Kasumi-1 (cell line): ENCODE measurements around the gene CDK14.
A peak's percentile ranks its signal among the peaks of the same experiment; 100 is the strongest.
"Not testable (repeated sequence)": the region's sequence is repeated elsewhere in the genome, so short reads cannot be mapped to it uniquely, and the experiment has no call there.

Experiments
- DNase-seq, 2 experiments: peaks; one replicate each; lab custom pipeline; 2025; lab: John Stamatoyannopoulos, UW

CDK14 gene

DNA sequence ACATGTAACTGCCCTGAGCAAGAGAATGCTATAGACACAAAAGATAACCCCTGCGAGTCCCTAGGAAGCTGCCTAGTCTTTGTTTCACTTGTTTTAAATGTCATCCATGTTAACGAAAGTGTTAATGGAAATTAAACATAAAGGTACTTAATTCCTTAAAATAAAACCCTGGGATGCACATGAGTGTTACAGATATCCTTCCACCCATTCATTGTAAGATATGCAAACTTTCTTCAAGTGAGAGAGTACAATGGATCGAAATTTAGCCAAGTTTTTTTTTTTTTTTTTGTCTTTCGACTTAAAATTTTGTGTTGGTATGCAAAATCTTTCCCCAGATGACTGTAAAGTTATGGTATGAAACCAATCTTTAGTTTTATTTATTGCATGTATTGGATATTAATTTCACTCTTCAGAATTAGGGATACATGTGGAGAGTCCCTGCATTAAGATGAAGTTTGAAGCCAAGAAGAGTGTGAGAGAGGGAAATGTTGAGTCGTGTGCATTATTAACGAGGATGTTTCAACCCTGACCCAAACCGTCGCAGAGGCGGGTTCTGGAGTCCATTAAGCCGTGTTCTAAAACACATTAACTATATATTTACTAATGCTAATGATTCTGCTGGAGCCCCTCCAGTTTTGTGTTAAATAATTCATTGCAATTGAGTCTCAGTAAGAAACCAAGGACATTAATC is 1.6 kb downstream of the CDK14 start:
- no peak for DNase-seq

DNA sequence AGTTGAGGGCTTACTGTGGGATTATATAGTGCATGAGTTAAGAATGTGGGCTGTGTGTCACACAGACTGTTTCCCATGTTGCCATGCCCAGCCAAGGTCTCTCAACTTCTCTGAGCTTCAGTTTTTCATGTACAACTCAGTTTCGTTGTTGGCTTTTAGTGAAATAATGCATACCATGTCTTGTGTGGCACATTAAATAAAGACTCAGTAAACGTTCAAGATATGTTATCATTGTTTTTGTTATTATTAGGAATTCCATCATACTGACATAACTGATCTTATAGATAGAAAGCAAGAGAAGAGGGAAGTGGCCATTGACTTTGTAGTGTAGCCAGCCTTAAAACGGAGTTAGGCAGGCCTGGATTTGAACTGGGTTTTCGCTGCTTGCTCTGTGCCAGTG is 2.9 kb downstream of the CDK14 start:
- DNase-seq, result no peak

DNA sequence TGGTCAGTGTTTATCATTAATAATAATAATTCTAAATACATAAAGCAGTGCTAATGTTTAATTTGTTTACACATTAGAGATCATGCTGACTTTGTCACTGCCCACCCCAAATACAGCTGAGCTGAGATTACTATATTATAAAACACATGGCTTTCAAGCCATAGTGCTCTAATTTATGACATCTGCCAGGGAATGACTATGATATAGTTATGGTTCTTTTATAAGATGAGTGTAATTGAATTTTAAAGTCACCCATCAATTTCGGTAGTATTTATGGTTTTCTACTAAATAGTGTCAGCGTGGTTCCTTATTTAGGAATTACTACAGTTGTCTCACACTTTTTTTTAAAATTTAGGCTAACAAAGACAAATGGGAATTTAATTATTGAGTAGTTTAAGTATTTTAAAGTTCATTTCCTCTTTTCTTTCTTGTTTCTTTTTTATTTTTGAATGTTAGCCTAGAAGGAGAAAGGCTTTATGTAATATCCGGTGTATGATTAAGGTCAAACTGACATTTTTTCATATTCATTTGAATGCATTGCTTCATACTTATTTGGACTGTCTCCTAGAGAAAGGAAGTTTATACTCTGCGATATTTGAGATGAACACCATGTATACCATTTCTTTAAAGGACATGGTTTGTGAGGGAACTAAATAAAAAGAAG is 3.9 kb downstream of the CDK14 start:
- DNase-seq, result peak; percentile 41 to 57

DNA sequence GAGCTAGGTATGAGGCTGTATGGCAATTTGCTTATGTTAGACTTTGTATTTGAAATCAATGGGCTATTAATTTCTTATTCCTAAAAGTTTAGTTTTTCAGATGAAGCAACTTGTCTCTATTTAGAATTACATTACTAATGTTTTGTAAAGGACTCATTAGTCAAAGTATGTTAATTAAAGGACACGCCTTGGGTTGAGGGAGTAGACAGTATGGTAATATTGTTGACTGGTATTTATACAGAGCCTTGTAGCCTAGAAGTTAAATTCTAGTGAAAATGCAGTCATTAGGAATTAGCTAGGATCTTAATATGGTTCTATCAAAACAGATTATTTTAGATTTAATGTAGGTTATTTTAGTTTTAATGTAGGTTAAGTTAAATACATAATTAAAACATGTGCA is 6.2 kb downstream of the CDK14 start:
- no peak for DNase-seq

DNA sequence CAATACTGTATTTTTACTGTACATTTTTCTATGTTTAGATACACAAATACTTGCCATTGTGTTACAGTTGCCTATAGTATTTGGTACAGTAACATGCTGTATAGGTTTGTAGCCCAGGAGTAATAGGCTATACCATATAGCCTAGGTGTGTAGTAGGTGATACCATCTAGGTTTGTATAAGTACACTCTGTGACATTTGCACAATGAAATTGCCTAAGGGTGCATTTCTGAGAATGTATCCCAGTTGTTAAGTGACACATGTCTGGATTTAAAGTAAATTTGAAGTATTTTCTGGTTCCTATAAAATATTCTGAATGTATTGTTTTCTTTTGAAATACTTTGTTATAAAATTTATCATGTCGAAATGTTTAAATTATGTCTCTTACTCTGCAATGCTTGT is 7.2 kb downstream of the CDK14 start:
- no peak for DNase-seq

DNA sequence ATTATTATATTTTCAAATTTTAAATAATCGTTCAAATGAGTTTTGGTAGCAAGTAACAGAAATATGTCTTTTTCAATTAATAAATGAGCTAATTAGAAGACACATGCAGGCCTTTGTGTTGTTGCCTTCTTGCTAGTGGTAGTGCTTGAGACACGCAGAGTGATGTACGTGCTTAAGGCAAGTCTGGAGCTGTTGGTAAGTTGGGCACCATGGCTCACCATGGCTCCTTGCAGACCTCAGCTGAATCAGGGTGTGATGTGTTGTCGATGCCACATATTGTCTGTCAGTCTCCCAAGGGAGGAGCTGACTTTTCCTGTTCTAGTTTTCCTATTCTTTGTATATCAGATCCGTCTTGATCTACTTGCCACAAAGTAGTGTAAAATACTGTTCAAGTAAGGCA is 8.3 kb downstream of the CDK14 start:
- DNase-seq, result no peak

DNA sequence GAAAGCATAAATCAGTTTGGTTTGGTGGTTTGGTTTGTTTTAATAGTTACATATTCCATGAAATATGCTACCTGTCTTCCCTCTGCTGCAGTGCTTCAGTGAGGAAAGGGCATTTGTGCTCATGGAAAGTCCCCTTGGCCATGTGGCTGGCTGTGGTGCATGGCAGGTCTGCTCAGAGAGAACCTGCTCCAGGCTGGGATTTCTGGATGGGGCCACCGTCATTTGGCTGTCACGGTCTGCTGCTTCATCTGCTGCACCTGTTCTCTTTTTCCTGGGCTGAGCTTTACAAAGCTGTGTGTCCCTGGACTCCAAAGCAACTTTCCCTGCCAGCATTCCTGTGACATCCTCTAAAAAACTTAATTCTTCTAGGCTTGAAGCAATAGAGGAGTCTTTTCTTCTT is 8.9 kb downstream of the CDK14 start:
- DNase-seq, result no peak

DNA sequence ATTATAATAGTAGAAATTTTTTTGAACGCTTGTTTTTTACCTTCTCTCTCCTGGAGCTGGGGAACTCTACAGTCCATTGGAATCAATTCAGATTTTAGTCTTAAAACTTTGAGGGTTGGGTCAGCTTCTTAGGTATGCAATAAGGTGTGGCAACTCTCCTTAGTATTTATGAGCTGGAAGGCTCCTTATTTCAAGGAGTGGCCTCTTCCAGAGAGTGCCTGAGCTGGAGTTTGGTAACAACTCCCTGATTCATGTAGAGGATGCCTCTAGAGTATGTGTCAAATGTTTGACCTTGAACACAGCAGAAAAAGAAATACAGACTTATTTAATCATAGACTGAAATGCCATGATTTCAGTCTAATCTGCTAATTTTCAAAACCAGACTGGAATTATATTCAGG is 11.1 kb downstream of the CDK14 start:
- no peak for DNase-seq

DNA sequence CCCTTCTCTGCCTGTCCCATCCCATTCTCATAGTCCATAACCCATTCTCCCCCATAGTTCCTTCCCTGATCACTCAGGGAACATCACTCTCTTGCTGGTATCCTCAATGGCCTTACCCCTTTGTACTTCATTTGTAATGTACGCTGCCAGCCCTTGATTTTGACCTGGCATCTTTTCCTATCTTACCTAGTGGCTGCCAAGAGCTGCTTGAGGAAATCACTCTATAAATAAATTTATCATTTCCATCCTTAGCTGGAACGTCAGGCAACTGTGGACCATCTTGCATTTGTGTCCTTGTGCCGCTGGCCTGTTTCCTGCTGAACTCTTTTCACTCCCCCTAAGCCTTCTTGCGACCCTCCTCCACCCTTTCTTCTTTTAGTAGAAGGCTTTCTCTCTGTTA is 14.0 kb downstream of the CDK14 start:
- DNase-seq, result no peak

DNA sequence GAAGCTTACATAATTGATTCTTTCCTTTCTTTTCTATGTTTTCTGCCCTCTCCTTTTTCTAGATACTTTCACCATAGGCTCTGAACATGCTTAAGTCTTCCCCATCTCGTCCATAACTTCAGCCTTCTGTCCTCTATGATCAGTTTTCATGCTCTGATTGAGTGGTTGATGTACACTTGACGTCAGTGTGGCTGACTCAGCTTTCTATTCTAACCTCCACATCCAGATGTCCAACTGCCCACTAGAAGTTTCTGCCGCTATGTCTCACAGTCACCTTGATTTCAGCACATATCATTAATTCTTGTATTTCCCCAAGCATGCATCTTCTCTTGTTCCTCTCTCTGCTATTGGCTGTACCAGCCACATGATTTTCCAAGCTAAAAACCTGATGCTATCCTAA is 15.0 kb downstream of the CDK14 start:
- no peak for DNase-seq

DNA sequence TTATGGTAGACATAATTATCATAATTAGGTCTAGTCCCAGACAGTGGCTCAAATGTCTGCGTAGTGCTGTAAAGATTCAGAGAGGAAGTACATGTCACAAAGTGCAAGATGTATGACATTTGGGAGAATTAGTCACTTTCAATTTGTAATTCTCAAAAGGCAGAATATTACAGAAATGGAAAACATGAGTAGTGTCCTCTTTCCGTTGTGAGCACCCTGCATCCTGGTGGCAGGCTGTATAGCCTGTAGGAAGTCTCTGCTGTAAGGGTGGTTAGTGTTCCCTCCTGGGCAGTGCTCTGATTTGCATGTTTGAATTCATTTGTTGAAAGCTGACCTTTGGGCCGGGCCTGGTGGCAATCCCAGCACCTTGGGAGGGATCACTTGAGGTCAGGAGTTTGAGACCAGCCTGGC is 17.0 kb downstream of the CDK14 start:
- peak; percentile 54 to 58 for DNase-seq

DNA sequence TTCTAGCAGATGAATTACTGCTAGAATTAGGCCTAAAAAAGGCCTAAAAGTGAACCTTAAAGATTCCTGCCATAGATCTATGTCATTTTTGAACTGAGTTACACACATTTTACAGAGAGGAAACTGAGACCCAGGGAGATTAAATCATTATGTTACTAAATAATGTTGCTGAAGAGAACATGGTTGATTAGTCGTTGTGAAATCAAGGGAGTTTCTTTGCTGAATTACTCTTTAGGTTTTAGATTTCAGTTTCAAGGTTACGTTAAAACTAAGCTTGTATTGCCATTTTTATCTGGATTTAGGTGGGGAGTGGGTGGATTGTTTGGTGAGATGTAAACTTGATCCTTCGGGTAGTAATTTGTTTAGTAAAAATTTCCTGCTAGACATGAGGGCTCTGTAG is 21.3 kb downstream of the CDK14 start:
- DNase-seq, result no peak

DNA sequence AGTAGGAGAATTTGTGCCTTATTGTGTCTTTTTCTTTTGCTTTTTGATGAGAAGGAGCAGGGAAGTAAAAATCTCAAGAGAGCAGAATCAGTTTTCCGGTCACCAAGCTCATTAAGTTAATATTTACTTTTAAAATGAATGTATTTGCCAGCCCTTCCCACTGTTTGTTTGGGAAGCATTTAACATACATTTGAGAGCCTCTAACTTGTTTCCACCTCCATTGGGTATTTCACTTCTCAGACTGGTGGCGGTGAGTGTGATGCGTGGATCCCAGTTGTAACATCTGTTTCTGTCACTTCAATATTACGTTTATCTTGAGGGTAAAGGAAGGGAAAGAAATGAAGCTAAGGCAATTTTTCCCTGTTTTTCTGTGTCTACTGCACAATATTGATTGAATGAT is 22.8 kb downstream of the CDK14 start:
- no peak for DNase-seq

DNA sequence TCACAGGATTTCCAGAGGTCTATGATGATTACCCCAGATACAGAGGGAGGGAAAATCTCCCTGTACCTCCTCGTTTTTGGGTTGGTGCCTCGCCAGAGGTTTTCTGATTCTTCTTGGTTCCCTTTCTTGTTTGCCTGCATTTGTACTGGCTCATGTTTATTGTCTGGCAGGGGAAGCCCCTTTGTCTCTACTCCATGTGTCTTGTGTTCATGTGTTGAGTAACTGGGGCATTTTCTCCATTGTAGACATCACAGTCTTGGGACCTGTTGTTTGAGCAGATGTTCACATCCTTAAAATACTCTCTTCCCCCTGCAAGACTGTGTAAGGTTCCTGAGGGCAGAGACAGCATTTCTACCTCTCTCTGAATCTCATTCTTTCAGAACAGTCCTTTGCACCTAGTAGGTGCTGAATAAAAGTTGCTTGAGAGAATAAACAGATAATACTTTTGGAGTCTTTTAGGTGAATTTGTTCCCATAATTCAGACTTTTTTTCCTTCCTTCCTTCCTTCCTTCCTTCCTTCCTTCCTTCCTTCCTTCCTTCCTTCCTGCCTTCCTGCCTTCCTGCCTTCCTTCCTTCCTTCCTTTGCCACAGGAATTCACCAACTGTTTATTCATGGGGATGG is 25.1 kb downstream of the CDK14 start:
- no peak for DNase-seq

DNA sequence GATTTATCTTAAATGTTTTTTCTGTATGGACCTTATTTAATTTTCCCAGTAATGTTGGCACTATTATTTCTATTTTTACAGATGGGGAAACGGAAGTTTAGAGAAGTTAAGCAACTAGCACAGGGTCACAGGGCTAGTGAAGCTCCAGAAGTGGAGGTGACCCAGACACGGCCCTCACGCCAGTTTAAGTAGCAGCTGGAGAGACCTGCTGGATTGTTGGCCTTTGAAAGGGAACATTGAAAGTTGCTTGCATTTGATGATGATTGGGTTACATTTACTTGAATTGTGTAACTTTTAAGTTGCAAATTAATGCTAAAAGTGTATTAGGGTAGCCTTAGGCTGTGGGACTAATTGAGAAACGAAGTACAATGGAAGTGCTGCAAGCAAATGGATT is 25.6 kb downstream of the CDK14 start:
- DNase-seq, result no peak

DNA sequence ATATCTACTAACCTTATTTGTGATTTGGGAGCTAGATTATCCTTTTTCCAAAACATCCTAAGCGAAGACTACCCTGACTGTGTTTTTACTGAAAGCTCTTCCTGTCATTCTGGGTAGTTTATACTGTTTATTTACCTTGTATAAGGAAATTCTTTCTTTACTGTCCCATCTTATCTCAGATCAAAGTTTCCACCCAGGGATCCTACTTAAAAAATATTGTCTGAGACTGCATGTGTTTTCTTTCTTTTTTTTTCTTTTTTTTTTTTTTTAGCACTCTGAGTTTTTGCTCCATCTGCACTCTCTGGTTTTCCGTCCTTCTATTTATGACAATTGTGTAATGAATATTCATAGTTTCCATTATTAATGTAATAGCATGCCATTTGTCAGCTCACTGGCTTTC is 26.5 kb downstream of the CDK14 start:
- no peak for DNase-seq

DNA sequence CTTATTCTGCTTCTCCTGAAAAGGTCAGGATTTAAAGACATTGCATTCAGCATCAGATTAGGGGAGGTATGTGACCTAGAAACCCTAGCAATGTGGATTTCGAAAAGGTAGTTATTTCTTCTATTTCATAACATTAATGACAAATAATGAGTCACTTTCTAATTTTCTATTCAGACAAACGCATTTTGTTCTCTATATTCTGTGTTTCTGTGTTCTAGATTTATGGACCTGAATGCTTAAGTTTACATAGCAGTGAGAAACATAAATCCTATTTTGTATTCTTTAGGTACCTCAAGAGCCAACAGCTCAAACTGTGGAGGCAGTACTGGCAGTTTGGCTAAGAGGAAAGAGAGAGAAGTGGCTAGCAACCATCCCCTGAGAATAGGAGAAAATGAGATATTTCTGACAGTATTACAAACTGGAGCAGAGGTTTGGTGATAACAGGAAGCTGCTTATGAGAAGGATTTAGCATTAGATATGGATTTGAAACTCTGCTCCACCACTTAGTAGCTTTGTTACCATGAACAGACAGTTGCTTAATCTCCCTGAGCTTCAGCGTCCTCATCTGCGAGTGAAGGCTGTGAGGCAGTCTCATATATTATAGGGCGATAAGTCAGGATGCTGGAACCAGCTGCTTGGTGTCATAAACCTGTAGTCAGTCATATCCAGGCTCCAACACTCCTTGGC is 28.2 kb downstream of the CDK14 start:
- DNase-seq, result no peak

DNA sequence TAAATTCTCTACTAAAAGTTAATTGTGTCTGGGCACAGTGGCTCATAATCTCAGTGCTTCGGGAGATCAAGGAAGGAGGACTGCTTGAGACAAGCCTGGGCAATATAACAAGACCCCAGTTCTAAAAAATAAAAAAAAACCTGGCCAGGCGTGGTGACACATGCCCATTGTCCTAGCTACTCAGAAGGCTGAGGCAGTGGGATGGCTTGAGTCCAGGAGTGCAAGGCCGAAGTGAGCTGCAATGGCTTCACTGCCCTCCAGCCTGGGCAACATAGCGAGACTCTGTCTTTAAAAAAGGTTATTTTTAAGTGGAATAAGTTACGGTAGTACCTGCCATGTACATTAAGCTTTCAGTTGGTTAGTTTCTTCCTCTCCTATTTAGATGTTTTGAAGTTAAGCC is 28.9 kb downstream of the CDK14 start:
- DNase-seq, result no peak

DNA sequence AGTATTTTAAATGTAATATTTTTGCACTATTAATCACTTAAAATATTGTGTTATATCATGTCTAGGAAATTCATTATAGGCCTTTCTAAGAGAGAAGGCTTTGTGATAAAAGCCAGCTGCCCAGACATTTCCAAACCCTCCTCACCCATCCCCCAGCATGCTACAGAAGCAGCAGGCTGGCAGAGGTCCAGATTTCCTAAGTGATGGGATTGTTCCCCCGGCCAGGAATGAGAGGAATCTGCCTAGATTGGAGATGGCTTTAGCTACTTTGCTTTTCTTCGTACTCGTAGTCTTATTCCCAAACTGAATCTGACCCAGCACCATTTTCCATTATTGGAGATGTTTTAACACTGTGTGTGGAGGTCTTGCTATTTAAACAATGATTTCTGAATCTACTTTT is 29.4 kb downstream of the CDK14 start:
- no peak for DNase-seq

DNA sequence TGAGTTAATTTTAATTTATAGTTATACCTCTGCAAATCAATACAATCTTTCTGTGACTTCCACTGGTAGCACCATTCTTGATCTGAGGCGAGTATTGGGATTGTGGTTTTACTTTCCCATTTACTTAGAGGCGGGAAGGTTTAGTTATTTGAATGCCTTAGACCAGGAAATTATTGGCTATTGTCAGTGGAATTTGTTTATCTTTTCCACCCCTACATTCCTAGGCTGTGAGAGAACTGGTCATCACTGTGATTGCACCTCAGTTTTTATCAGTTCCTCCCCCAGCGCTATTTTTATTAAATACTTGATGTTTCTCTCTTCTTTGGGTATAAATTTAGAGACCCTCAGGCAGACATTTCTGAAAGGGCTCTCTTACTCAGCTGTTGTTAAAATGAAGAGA is 29.9 kb downstream of the CDK14 start:
- no peak for DNase-seq

DNA sequence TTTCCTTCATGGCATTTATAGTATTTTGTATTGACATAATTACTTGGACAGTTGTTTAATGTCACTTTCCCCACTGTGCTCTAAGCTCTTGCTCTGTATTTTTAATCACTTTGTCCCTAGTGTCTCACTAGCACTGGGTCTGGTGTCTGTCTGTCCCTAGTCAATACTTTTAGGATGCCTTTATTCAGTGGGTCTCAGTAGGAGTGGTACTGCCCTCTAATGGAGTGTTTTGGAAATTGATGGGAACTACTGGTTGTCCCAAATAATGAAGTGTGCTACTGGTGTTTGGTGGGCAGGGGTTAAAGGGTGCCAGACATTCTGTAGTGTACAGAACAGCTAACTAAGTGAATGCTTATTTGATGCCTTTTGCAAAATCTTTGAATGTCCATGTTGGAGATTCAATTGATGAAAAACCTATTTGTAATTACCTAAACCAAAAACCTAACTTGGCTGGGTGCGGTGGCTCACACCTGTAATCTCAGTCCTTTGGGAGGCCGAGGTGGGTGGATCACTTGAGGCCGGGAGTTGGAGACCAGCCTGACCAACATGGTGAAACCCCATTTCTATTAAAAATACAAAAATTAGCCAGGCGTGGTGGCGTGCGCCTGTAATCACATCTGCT is 33.3 kb downstream of the CDK14 start:
- peak; percentile 73 to 80 for DNase-seq

DNA sequence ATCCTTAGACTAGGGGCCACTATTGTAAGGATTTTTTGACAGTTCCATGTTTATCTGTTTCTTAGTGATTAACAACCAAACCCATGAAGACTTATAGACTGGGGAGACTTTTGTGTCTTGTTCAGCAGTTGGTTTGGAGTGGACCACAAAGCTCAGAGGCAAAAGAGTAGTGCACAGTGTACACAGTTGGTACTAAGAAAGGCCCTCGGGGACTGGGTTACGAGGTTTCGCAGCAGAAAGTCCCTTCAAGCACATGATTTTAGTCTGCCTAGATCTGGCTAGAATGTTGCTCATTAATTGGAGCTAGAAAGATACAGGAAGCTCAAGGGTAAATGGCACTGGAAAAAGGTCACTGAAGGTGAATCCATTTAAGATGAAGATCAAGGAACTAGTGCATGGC is 35.4 kb downstream of the CDK14 start:
- no peak for DNase-seq

DNA sequence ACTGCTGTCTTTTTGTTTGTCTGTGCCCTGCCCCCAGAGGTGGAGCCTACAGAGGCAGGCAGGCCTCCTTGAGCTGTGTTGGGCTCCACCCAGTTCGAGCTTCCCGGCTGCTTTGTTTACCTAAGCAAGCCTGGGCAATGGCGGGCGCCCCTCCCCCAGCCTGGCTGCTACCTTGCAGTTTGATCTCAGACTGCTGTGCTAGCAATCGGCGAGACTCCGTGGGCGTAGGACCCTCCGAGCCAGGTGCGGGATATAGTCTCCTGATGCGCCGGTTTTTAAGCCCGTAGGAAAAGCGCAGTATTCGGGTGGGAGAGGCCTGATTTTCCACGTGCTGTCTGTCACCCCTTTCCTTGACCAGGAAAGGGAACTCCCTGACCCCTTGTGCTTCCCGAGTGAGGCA is 43.6 kb downstream of the CDK14 start:
- DNase-seq, result not testable (repeated sequence)
